Uterus (tissue), 2 donors: ENCODE data around the gene UBE2D1.

ENCODE experiments used
- POLR2A ChIP-seq, 2 donors: fragments of 450-650 bp; IDR thresholded peaks; one replicate each; pipeline ENCODE4 v1.6.1; 2016; ENCODE audit warnings: antibody characterized with exemption in 2 of 2, mild to moderate bottlenecking in 1 of 2, moderate library complexity in 1 of 2
- TF ChIP-seq, protein P1 (sequence below), 4 experiments: fragments of 200-600 bp in 2 of 4; fragments of 450-650 bp in 2 of 4; sonication (generic) in 2 of 4; IDR thresholded peaks; one replicate each; pipeline ENCODE4 v1.5.1; 2016 to 2019; ENCODE audit warnings: antibody characterized with exemption in 4 of 4, mild to moderate bottlenecking in 2 of 4, moderate library complexity in 1 of 4

DNA sequence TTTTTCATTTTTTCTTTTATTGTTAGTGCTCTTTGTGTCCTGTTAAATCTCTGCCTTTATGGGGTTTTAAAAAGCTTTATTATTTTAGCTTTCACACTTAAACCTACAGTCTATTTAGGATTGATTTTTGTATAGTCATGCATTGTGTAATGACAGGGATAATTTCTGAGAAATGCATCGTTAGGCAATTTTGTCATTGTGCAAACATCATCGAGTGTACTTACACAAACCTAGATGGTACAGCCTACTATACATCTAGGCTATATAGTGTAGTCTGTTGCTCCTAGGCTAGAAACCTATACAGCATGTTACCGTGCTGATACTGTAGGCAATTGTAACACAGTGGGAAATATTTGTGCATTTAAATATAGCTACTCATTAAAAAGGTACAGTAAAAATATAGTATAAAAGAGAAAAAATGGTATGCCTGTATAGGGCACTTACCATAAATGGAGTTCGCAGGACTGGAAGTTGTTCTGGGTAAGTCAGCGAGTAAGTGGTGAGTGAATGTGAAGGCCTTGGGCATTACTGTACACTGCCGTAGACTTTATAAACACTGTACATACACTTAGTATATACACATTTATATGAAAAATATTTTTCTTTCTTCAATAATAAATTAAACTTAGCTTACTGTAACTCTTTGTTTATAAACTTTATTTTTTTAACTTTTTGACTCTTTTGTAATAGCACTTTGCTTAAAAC, 16.0 kb downstream of the UBE2D1 start:
- TF ChIP-seq, protein P1, sequence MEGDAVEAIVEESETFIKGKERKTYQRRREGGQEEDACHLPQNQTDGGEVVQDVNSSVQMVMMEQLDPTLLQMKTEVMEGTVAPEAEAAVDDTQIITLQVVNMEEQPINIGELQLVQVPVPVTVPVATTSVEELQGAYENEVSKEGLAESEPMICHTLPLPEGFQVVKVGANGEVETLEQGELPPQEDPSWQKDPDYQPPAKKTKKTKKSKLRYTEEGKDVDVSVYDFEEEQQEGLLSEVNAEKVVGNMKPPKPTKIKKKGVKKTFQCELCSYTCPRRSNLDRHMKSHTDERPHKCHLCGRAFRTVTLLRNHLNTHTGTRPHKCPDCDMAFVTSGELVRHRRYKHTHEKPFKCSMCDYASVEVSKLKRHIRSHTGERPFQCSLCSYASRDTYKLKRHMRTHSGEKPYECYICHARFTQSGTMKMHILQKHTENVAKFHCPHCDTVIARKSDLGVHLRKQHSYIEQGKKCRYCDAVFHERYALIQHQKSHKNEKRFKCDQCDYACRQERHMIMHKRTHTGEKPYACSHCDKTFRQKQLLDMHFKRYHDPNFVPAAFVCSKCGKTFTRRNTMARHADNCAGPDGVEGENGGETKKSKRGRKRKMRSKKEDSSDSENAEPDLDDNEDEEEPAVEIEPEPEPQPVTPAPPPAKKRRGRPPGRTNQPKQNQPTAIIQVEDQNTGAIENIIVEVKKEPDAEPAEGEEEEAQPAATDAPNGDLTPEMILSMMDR (IDR thresholded peaks at IDR 0.05) = no peak
- no peak for TF ChIP-seq POLR2A (IDR thresholded peaks at IDR 0.05)
